ENCODE data around the gene SEC23B.
"Not testable (repeated sequence)": the region's sequence is repeated elsewhere in the genome, so short reads cannot be mapped to it uniquely, and the experiment has no call there.

The SEC23B gene

GRCh38 chr20:18524646-18525045, 16.9 kb downstream of the SEC23B start:
- in situ Hi-C loops (cut with MboI; ENCODE audit: low pct_unique_long_range_greater_than_20kb, low sequenced_read_pairs, unreplicated experiment), result no loop called here
- TF ChIP-seq, protein P1, sequence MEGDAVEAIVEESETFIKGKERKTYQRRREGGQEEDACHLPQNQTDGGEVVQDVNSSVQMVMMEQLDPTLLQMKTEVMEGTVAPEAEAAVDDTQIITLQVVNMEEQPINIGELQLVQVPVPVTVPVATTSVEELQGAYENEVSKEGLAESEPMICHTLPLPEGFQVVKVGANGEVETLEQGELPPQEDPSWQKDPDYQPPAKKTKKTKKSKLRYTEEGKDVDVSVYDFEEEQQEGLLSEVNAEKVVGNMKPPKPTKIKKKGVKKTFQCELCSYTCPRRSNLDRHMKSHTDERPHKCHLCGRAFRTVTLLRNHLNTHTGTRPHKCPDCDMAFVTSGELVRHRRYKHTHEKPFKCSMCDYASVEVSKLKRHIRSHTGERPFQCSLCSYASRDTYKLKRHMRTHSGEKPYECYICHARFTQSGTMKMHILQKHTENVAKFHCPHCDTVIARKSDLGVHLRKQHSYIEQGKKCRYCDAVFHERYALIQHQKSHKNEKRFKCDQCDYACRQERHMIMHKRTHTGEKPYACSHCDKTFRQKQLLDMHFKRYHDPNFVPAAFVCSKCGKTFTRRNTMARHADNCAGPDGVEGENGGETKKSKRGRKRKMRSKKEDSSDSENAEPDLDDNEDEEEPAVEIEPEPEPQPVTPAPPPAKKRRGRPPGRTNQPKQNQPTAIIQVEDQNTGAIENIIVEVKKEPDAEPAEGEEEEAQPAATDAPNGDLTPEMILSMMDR (IDR thresholded peaks at IDR 0.05; ENCODE audit: extremely low read depth, insufficient read depth, missing control alignments), result no peak
- no peak for DNase-seq (ENCODE audit: low spot score)

- DNase-seq (ENCODE audit: low spot score); in situ Hi-C loops (cut with MboI; ENCODE audit: low pct_unique_long_range_greater_than_20kb, low sequenced_read_pairs, unreplicated experiment): not testable (repeated sequence)
Observed at GRCh38 chr20:18526761-18527160, 19.0 kb downstream of the SEC23B start.

GRCh38 chr20:18527339-18527738, 19.6 kb downstream of the SEC23B start:
- in situ Hi-C loops (cut with MboI; ENCODE audit: low pct_unique_long_range_greater_than_20kb, low sequenced_read_pairs, unreplicated experiment), result no loop called here
- DNase-seq (ENCODE audit: low spot score), result no peak
- TF ChIP-seq, protein P1 (IDR thresholded peaks at IDR 0.05; ENCODE audit: extremely low read depth, insufficient read depth, missing control alignments), result no peak

DNA sequence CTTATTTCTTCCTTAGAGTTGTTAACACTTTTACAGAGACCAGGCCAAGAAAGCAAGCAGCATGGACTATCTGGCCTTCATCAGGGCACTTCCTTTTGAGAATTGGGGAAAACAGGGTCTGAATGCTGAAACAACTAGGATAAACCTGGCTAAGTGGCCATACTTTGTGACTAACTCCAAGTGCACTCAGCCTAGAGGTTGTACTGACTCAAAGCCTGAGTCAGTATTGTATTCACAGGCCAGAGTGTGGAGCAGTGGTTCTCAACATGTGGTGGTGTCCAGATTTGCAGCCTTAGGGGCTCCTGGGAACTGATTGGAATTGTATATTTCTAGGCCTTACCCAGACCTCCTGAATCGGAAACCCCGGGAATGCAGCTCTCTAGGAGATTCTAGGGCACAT, 20.1 kb downstream of the SEC23B start:
- TF ChIP-seq, protein P1 (IDR thresholded peaks at IDR 0.05; ENCODE audit: extremely low read depth, insufficient read depth, missing control alignments), result no peak
- in situ Hi-C loops (cut with MboI; ENCODE audit: low pct_unique_long_range_greater_than_20kb, low sequenced_read_pairs, unreplicated experiment), result no loop called here
- no peak for DNase-seq (ENCODE audit: low spot score)

- in situ Hi-C loops (cut with MboI; ENCODE audit: low pct_unique_long_range_greater_than_20kb, low sequenced_read_pairs, unreplicated experiment), result no loop called here
Observed at GRCh38 chr20:18529041-18529440, 21.3 kb downstream of the SEC23B start.

DNA sequence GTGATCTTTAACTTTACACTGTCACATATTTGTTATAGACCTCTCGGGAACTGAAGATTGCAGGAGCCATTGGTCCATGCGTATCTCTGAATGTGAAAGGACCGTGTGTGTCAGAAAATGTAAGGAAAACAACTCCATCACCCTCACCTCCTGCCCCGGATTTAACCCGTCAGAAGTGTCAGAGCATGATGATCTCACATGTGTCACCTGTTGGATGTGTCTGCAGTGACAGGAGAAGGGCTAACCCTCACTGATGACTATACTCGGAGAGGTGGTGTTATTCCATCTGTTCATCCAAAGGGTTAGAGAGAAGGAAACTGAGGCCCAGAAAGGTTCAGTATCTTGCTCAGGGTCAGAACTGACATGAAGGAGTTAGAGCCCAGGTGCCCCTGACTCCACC, 24.9 kb downstream of the SEC23B start:
- in situ Hi-C loops (cut with MboI; ENCODE audit: low pct_unique_long_range_greater_than_20kb, low sequenced_read_pairs, unreplicated experiment), result no loop called here
- no peak for DNase-seq (ENCODE audit: low spot score)
- TF ChIP-seq, protein P1 (IDR thresholded peaks at IDR 0.05; ENCODE audit: extremely low read depth, insufficient read depth, missing control alignments), result no peak

More at GRCh38 chr20:18529041-18529440, 21.3 kb downstream of the SEC23B start:
- no peak for DNase-seq (ENCODE audit: low spot score)
- TF ChIP-seq, protein P1 (IDR thresholded peaks at IDR 0.05; ENCODE audit: extremely low read depth, insufficient read depth, missing control alignments), result no peak

DNA sequence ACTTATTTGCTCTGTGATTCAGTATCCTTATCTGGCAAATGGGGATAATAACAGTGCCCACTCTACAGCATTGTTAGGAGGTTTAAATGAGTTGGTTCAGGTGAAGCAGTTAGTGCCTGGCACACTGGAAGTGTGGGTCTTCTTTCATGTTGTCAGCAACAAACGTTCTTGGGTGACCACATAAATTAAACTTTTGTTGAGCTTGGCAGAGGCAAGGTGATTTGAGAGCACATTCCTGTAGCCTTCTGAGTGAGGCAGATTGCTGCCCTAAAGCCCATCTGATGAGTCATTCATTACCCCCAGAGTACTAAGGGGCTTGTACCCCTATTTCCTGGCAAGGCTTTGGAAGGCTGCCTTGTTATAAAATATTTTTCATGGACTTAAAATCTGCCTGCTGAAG, 25.8 kb downstream of the SEC23B start:
- in situ Hi-C loops (cut with MboI; ENCODE audit: low pct_unique_long_range_greater_than_20kb, low sequenced_read_pairs, unreplicated experiment), result no loop called here
- TF ChIP-seq, protein P1 (IDR thresholded peaks at IDR 0.05; ENCODE audit: extremely low read depth, insufficient read depth, missing control alignments), result no peak
- no peak for DNase-seq (ENCODE audit: low spot score)
